Kidney (tissue), 14 donors: ENCODE measurements around the gene CNIH3. TPM values are rescaled to one million over a fixed set of nuclear protein-coding genes. Genes with fewer than 3 reads are reported as not detected.

Source experiments
- DNase-seq, 5 donors: peaks; one replicate each; pipeline ENCODE4 v3.0.0-alpha.2; 2013 to 2020
- FAIRE-seq: peaks from 2 replicates; lab custom pipeline; 2012; peaks lifted over from hg19 to GRCh38; lab: Jason Lieb, UNC
- H3K27ac ChIP-seq, 2 donors: one replicate each; pipeline ENCODE4 v1.7.0; 2013; ENCODE audit warnings: low read depth in 2 of 2, low read length in 2 of 2, inconsistent platforms in 1 of 2
- H3K27me3 ChIP-seq: one replicate; pipeline ENCODE4 v1.7.1; 2013; ENCODE audit warnings: low read length, inconsistent platforms; ENCODE audit not compliant: control insufficient read depth, insufficient read depth
- H3K36me3 ChIP-seq, 3 donors: one replicate each; pipeline versions ENCODE4 v1.7.0 to v1.7.1; 2013; ENCODE audit warnings: low read length in 3 of 3, control low read depth in 1 of 3, inconsistent platforms in 1 of 3; ENCODE audit not compliant: insufficient read depth in 3 of 3, control insufficient read depth in 2 of 3
- H3K4me1 ChIP-seq, 3 donors: one replicate each; pipeline versions ENCODE4 v1.7.0 to v1.7.1; 2013; ENCODE audit warnings: low read length in 3 of 3, inconsistent platforms in 1 of 3, low read depth in 1 of 3; ENCODE audit not compliant: control insufficient read depth in 2 of 3, insufficient read depth in 2 of 3
- H3K4me3 ChIP-seq, 3 donors: one replicate each; pipeline versions ENCODE4 v1.7.0 to v1.8.1; 2013; ENCODE audit warnings: low read length in 3 of 3, control low read depth in 1 of 3, inconsistent platforms in 1 of 3
- H3K9ac ChIP-seq, 3 donors: one replicate each; pipeline versions ENCODE4 v1.7.0 to v1.7.1; 2013; ENCODE audit warnings: low read length in 3 of 3, control low read depth in 1 of 3, inconsistent platforms in 1 of 3
- H3K9me3 ChIP-seq, 3 donors: one replicate each; pipeline versions ENCODE4 v1.7.0 to v1.7.1; 2013; ENCODE audit warnings: low read length in 3 of 3, control low read depth in 1 of 3, inconsistent platforms in 1 of 3; ENCODE audit not compliant: control insufficient read depth in 2 of 3, insufficient read depth in 1 of 3
- CTCF ChIP-seq: IDR thresholded peaks from 3 replicates; pipeline ENCODE4 v1.5.1; 2012; ENCODE audit warnings: mild to moderate bottlenecking, moderate library complexity, borderline replicate concordance; ENCODE audit not compliant: insufficient read depth; ENCODE audit errors: extremely low read depth
- intact Hi-C: fragments of 100-400 bp; cut with DNase I; formaldehyde crosslinking; loops from one replicate; pipeline ENCODE4 v1.11.1; 2022
- polyA plus RNA-seq: library from polyadenylated mRNA; stranded (reverse); fragments of 350-450 nt; fragmentation: Illumina TruSeq; extraction: RNeasy Lipid Tissue Mini Kit (QIAGEN cat#74804); gene quantifications from one replicate; pipeline ENCODE4 v1.2.3, GENCODE V29; 2014; ENCODE audit warnings: low read depth, low replicate concordance; ENCODE audit not compliant: insufficient read depth
- total RNA-seq: library from RNA; stranded (reverse); fragmentation: NEBNext Ultra II Directional; extraction: Animal tissue kit (Norgen Biotek cat#: 25700); gene quantifications from one replicate; pipeline ENCODE4 v1.2.1, GENCODE V29; 2021
- donor health status: control.
- donor health status: control.
- donor health status: control.
- donor health status: control.
- donor health status: control.
- donor health status: DM: yes; HTN: yes; CAD: no.
- donor health status: Normal renal cell carcinoma (clear cell type).

CNIH3 gene
- total and polyA plus RNA-seq, 2 donors from 2014 or later = 4.3 to 7.6 TPM

- FAIRE-seq = no peak
- no peak for TF ChIP-seq CTCF
Measured at GRCh38 chr1:224631462-224632115, 15.5 kb downstream of the CNIH3 start.

GRCh38 chr1:224632381-224632871, 16.3 kb downstream of the CNIH3 start:
- Histone ChIP-seq H3K4me1 (peaks cover 0 to 5% (median 2%) of the 10 kb centered on the region in 3 donors), H3K36me3 (no peaks in the 10 kb centered on the region), H3K27me3 (no peaks in the 10 kb centered on the region), H3K9me3 (no peaks in the 10 kb centered on the region), H3K9ac (no peak overlapping the region), H3K27ac (no peak overlapping the region), H3K4me3 (no peak overlapping the region)
- intact Hi-C loops = no loop called here
- no peak for DNase-seq
- TF ChIP-seq CTCF = no peak
- FAIRE-seq = no peak

More at GRCh38 chr1:224631462-224632115, 15.5 kb downstream of the CNIH3 start:
- Histone ChIP-seq H3K4me3 (no peak overlapping the region), H3K27me3 (no peaks in the 10 kb centered on the region), H3K27ac (no peak overlapping the region), H3K9me3 (no peaks in the 10 kb centered on the region), H3K9ac (no peak overlapping the region), H3K36me3 (no peaks in the 10 kb centered on the region), H3K4me1 (peaks cover 0 to 5% (median 2%) of the 10 kb centered on the region in 3 donors)
- intact Hi-C loops = no loop called here
- DNase-seq = peak in 2 of 5 donors; percentile 36 to 37

DNA sequence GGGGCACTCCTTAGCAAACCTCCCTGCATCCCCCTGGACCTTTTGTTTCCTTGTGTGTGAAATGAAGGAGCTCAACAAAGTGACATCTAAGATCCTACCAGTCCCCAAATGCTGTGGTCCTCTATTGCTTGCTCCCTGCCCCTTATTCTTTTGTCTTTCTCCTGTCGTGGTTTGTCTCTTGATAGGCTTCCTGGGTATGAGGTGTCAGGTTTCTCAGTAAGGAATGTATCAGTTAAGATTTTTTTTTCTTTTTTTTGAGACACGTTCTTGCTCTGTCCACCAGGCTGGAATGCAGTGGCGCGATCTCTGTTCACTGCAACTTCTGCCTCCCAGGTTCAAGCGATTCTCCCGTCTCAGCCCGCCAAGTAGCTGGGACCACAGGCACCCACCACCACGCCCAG, 16.8 kb downstream of the CNIH3 start:
- Histone ChIP-seq H3K4me3 (no peak overlapping the region), H3K27me3 (no peaks in the 10 kb centered on the region), H3K9ac (no peak overlapping the region), H3K4me1 (peaks cover 0 to 5% (median 2%) of the 10 kb centered on the region in 3 donors), H3K9me3 (no peaks in the 10 kb centered on the region), H3K36me3 (no peaks in the 10 kb centered on the region), H3K27ac (no peak overlapping the region)
- no peak for TF ChIP-seq CTCF
- FAIRE-seq (no peak), DNase-seq (peak in 3 of 5 donors; percentile 28 to 64 (median 50))
- intact Hi-C loops = no loop called here

DNA sequence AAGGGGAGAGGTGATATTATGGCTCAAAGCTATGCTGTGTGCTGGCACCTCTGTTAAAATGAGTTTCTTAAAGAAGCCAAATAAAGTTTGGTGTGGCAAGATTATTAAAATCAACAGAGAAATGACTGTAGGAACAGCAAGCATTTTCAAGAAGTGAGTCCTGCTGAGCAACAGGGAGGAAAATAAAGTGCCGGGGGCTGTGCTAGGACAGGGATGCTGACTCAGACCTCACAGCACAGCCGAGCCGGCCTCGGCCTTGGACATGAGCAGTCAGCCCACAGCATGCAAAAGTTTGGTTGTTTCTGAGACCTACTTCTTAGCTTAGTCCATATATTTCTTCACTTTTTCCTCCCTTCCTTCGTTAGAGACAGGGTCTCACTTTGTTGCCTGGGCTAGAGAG, 19.2 kb downstream of the CNIH3 start:
- DNase-seq (no peak), FAIRE-seq (no peak)
- no peaks in the 10 kb centered on the region for H3K27me3 ChIP-seq
- intact Hi-C loops = no loop called here
- no peak overlapping the region for H3K9ac ChIP-seq
- H3K4me1 ChIP-seq = no peaks in the 10 kb centered on the region
- H3K9me3 ChIP-seq = no peaks in the 10 kb centered on the region
- no peak overlapping the region for H3K4me3 ChIP-seq
- H3K36me3 ChIP-seq = no peaks in the 10 kb centered on the region
- no peak for TF ChIP-seq CTCF
- no peak overlapping the region for H3K27ac ChIP-seq
